Neural progenitor cell (in vitro differentiated cells): ENCODE results near the gene GDF15. TPM values are rescaled to one million over a fixed set of nuclear protein-coding genes. Genes with fewer than 3 reads are reported as not detected.

Experiments used
- DNase-seq: peaks from one replicate; pipeline ENCODE4 v3.0.0-alpha.2; 2016; ENCODE audit warnings: low spot score
- H2AFZ ChIP-seq: fragments of 200-600 bp; sonication (generic); replicated peaks from 2 replicates; pipeline ENCODE4 v1.6.1; 2016; ENCODE audit warnings: antibody characterized with exemption
- H3F3A ChIP-seq: fragments of 200-600 bp; sonication (generic); 2 replicates; pipeline ENCODE4 v1.6.1; 2016; ENCODE audit warnings: antibody characterized with exemption, low read depth
- H3K27ac ChIP-seq: fragments of 200-600 bp; sonication (generic); 2 replicates; pipeline ENCODE4 v1.5.1; 2016; ENCODE audit warnings: mild to moderate bottlenecking
- H3K27me3 ChIP-seq: fragments of 200-600 bp; sonication (generic); 2 replicates; pipeline ENCODE4 v1.6.1; 2016; ENCODE audit warnings: mild to moderate bottlenecking, moderate library complexity
- H3K36me3 ChIP-seq: fragments of 200-600 bp; sonication (generic); 2 replicates; pipeline ENCODE4 v1.5.1; 2016
- H3K4me1 ChIP-seq: fragments of 200-600 bp; sonication (generic); 2 replicates; pipeline ENCODE4 v1.6.1; 2016; ENCODE audit warnings: mixed run types
- H3K4me2 ChIP-seq: fragments of 200-600 bp; sonication (generic); 2 replicates; pipeline ENCODE4 v1.6.1; 2016
- H3K4me3 ChIP-seq: fragments of 200-600 bp; sonication (generic); 2 replicates; pipeline ENCODE4 v1.5.1; 2016
- H3K79me2 ChIP-seq: fragments of 200-600 bp; sonication (generic); 2 replicates; pipeline ENCODE4 v1.6.1; 2016; ENCODE audit warnings: low read depth
- H3K9ac ChIP-seq: fragments of 200-600 bp; sonication (generic); 2 replicates; pipeline ENCODE4 v1.6.1; 2016
- H3K9me3 ChIP-seq: fragments of 200-600 bp; sonication (generic); 2 replicates; pipeline ENCODE4 v1.5.1; 2016; ENCODE audit warnings: low read depth
- H4K20me1 ChIP-seq: fragments of 200-600 bp; sonication (generic); 2 replicates; pipeline ENCODE4 v1.6.1; 2016; ENCODE audit warnings: low read depth
- H3K27ac Mint-ChIP-seq: 3 replicates; pipeline ENCODE4 v1.8.0; 2021; ENCODE audit warnings: mixed read lengths
- H3K27me3 Mint-ChIP-seq: 2 replicates; pipeline ENCODE4 v1.8.0; 2022; ENCODE audit warnings: low read depth, mild to moderate bottlenecking, inconsistent platforms, moderate library complexity, mixed read lengths; ENCODE audit not compliant: insufficient read depth
- H3K36me3 Mint-ChIP-seq: 3 replicates; pipeline ENCODE4 v1.8.0; 2021; ENCODE audit warnings: mixed read lengths
- H3K4me1 Mint-ChIP-seq: 3 replicates; pipeline ENCODE4 v1.8.0; 2021; ENCODE audit warnings: mixed read lengths
- H3K4me3 Mint-ChIP-seq: 3 replicates; pipeline ENCODE4 v1.8.0; 2021; ENCODE audit warnings: mild to moderate bottlenecking, moderate library complexity, mixed read lengths
- H3K9me3 Mint-ChIP-seq: 3 replicates; pipeline ENCODE4 v1.8.0; 2020; ENCODE audit warnings: mixed read lengths
- CTCF ChIP-seq: fragments of 200-600 bp; sonication (generic); IDR thresholded peaks from 2 replicates; pipeline ENCODE4 v1.5.1; 2017; ENCODE audit warnings: antibody characterized with exemption, mild to moderate bottlenecking
- EZH2 ChIP-seq: fragments of 200-600 bp; sonication (generic); IDR thresholded peaks from 2 replicates; pipeline ENCODE4 v1.6.1; 2017; ENCODE audit warnings: antibody characterized with exemption, mild to moderate bottlenecking, moderate library complexity
- EZH2phosphoT487 ChIP-seq: fragments of 200-600 bp; sonication (generic); IDR thresholded peaks from 2 replicates; pipeline ENCODE4 v1.6.1; 2017; ENCODE audit warnings: antibody characterized with exemption
- total RNA-seq: library from RNA; depleted of rRNA; stranded (reverse); fragments of >200 nt; gene quantifications from 2 replicates; pipeline ENCODE4 v1.2.3, GENCODE V29; 2015; ENCODE audit warnings: low replicate concordance

The GDF15 gene
- total RNA-seq, 1 donor from 2014 or later = 0.19 TPM

- Histone ChIP-seq H3K27me3 (peaks cover 11% of the 10 kb centered on the region), H3K4me2 (no peak overlapping the region), H3K4me3 (no peak overlapping the region), H3K79me2 (no peaks in the 10 kb centered on the region), H2AFZ (no peak overlapping the region), H3F3A (no peaks in the 10 kb centered on the region), H3K9me3 (no peaks in the 10 kb centered on the region), H3K9ac (no peak overlapping the region), H3K27ac (no peak overlapping the region), H3K4me1 (no peaks in the 10 kb centered on the region), H3K36me3 (no peaks in the 10 kb centered on the region), H4K20me1 (no peaks in the 10 kb centered on the region)
- Mint-ChIP-seq H3K27ac (no peak overlapping the region), H3K4me3 (no peak overlapping the region), H3K9me3 (no peaks in the 10 kb centered on the region), H3K4me1 (peaks cover 22% of the 10 kb centered on the region), H3K36me3 (no peaks in the 10 kb centered on the region), H3K27me3 (peaks cover 14% of the 10 kb centered on the region)
- no peak for TF ChIP-seq CTCF
- TF ChIP-seq EZH2phosphoT487 = no peak
- TF ChIP-seq EZH2 = no peak
- no peak for DNase-seq
Observed at GRCh38 chr19:18406749-18407148, 20.8 kb downstream of the GDF15 start.

DNA sequence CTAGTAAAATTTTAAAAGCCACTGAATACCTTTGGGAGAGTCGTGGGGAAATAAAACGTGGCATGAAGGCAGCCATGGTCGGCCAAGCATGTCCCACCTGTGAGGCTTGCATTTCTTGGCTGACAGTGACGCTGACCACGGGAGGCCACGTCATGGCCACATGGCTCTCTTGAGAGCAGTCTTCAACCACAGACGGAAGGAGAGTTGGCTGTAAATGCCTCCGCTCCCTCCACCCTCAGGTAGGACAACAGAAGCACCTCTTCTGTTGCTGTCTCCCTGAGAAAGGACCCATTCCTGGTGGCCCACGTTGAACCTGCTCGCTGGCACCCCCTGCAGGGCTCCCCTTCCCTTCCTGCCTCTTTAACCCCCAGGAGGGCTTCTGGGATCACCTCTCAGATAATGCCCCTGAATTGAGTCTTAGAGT, 22.1 kb downstream of the GDF15 start:
- DNase-seq = peak; percentile 47
- no peaks in the 10 kb centered on the region for H3K9me3 ChIP-seq

DNA sequence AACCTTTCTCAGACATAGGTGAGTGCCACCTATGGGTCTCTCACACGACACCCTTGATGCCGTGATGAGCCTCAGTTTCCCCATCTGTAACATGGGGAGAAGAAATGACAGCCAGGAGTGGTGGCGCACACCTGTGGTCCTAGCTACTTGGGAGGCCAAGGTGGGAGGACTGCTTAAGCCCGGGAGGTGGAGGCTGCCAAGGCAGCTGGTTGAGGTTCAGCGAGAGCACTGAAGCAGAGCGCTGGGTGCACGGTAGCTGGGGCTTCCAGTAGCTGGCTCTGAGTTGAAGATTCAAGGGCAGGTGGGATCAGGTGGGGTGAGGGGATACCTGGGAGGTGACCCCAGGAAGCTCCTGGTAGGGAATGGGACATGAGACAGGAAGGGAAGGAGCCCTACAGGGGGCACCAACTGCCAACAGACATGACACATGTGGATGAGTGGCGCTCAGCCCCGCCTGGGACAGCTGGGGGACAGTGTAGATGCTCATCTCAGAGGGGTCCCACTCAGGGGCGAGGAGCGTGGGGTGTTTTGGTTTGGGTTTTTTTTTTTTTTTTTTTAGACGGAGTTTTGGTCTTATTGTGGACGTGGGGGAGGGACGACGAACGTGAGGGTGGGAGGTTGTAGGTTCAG, 26.8 kb downstream of the GDF15 start:
- no peak overlapping the region for H3K4me2 ChIP-seq
- peaks cover 32% of the 10 kb centered on the region for H3K27me3 Mint-ChIP-seq
- H3K4me3 Mint-ChIP-seq = no peak overlapping the region
- no peak overlapping the region for H3K9ac ChIP-seq
- peak overlapping the region; percentile 53 for H3K27ac Mint-ChIP-seq
- no peak overlapping the region for H3K4me3 ChIP-seq
- H2AFZ ChIP-seq = no peak overlapping the region
- peak; percentile 2 for DNase-seq
- no peaks in the 10 kb centered on the region for H3K36me3 Mint-ChIP-seq
- no peaks in the 10 kb centered on the region for H3K79me2 ChIP-seq
- H3F3A ChIP-seq = peaks cover 18% of the 10 kb centered on the region
- H3K27ac ChIP-seq = no peak overlapping the region
- no peaks in the 10 kb centered on the region for H3K36me3 ChIP-seq
- no peaks in the 10 kb centered on the region for H3K9me3 ChIP-seq
- peaks cover 2% of the 10 kb centered on the region for H3K9me3 Mint-ChIP-seq
- H3K4me1 ChIP-seq = peaks cover 4% of the 10 kb centered on the region
- no peaks in the 10 kb centered on the region for H4K20me1 ChIP-seq
- H3K4me1 Mint-ChIP-seq = peaks cover 37% of the 10 kb centered on the region
- TF ChIP-seq EZH2phosphoT487 (no peak), EZH2 (no peak), CTCF (no peak)
- H3K27me3 ChIP-seq = peaks cover 20% of the 10 kb centered on the region

More for the DNA sequence above, 22.1 kb downstream of the GDF15 start:
- Histone ChIP-seq H3K4me3 (no peak overlapping the region), H3K9ac (no peak overlapping the region), H4K20me1 (no peaks in the 10 kb centered on the region), H3K4me2 (no peak overlapping the region), H3F3A (no peaks in the 10 kb centered on the region), H3K4me1 (no peaks in the 10 kb centered on the region), H3K36me3 (no peaks in the 10 kb centered on the region), H3K27ac (no peak overlapping the region), H3K79me2 (no peaks in the 10 kb centered on the region), H2AFZ (no peak overlapping the region), H3K27me3 (peaks cover 15% of the 10 kb centered on the region)
- H3K4me3 Mint-ChIP-seq = no peak overlapping the region
- peaks cover 2% of the 10 kb centered on the region for H3K9me3 Mint-ChIP-seq
- TF ChIP-seq EZH2phosphoT487 (no peak), CTCF (peak; percentile 55)
- H3K36me3 Mint-ChIP-seq = no peaks in the 10 kb centered on the region
- H3K4me1 Mint-ChIP-seq = peaks cover 11% of the 10 kb centered on the region
- peaks cover 21% of the 10 kb centered on the region for H3K27me3 Mint-ChIP-seq
- H3K27ac Mint-ChIP-seq = no peak overlapping the region
